ENCODE data around the gene GUK1.
A peak's percentile ranks its signal among the peaks of the same experiment; 100 is the strongest.
"Not testable (repeated sequence)": the region's sequence is repeated elsewhere in the genome, so short reads cannot be mapped to it uniquely, and the experiment has no call there.

The GUK1 gene

DNA sequence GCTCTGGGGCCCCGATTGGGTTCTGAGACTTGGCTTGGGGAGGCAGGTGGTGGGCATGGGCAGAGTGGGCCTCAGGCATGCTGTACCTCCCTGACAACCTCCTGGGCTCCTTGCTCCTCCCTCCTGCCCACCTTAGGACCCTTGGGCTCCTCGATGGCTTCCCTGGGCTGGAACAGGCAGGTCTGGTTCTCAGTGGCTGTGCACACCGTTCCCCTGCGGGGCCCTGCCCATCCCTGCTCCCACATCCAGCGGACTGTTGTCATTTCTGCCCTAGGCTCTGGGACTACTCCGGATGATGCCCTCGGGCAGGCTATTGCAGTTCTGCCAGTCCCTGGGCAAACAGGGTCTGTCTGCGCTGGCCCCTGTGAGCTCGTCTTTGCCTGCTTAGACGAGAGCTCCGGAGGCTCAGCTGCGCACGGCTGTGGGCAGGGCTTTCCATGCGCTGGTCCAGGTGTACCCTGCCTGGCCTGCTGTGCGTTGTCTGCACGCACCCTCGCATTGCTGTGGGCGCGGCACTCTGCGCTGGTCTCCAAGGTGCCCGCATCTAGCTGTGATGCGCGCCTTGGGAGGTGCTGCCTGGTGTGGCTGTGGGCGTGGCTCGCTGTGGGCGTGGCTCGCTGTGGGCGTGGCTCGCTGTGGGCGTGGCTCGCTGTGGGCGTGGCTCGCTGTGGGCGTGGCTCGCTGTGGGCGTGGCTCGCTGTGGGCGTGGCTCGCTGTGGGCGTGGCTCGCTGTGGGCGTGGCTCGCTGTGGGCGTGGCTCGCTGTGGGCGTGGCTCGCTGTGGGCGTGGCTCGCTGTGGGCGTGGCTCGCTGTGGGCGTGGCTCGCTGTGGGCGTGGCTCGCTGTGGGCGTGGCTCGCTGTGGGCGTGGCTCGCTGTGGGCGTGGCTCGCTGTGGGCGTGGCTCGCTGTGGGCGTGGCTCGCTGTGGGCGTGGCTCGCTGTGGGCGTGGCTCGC is 33.7 kb downstream of the GUK1 start:
- not testable (repeated sequence) for H3K9me3 Mint-ChIP-seq; H3K27me3 Mint-ChIP-seq; DNase-seq; H3K4me3 Mint-ChIP-seq; ATAC-seq (replicated peaks); H3K27ac Mint-ChIP-seq
- peaks cover 23 to 48% of the 10 kb centered on the region in 2 donors for H3K4me1 Mint-ChIP-seq
- H3K36me3 Mint-ChIP-seq, result peaks cover 6 to 29% of the 10 kb centered on the region in 2 donors

DNA sequence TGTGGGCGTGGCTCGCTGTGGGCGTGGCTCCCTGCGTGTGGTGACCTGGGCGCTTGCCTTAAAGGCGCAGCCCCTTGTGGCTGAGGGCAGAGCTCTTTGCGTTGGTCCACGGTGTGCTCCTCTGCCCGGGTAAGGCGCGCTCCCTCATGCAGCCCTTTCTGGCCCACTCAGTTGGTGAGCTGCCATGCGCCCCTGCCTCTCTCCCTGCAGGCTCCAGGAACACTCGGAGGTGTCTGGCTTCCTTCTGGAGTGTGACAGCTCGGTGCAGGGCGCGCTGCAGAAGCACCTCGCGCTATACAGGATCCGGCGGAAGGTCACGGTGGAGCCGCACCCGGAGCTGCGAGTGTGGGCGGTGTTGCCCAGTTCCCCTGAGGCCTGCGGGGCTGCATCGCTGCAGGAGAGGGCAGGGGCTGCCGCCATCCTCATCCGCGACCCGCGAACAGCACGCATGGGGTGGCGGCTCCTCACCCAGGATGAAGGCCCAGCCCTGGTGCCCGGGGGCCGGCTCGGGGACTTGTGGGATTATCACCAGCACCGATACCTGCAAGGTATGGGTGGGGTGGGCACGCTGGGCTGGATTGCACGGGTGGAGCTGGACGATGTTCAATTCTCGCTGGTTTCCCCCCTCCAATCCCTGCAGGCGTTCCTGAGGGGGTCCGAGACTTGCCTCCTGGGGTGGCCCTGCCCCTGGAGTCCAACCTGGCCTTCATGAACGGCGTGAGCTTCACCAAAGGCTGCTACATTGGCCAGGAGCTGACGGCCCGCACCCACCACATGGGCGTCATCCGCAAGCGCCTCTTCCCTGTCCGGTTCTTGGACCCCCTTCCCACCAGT is 34.6 kb downstream of the GUK1 start:
- ATAC-seq (replicated peaks) (peak in 1 of 2 donors; percentile 42), DNase-seq (no peak)
- Mint-ChIP-seq H3K36me3 (peaks cover 4 to 33% of the 10 kb centered on the region in 2 donors), H3K27me3 (no peaks in the 10 kb centered on the region), H3K4me3 (no peak overlapping the region), H3K9me3 (no peaks in the 10 kb centered on the region), H3K4me1 (peaks cover 19 to 48% of the 10 kb centered on the region in 2 donors), H3K27ac (no peak overlapping the region)

DNA sequence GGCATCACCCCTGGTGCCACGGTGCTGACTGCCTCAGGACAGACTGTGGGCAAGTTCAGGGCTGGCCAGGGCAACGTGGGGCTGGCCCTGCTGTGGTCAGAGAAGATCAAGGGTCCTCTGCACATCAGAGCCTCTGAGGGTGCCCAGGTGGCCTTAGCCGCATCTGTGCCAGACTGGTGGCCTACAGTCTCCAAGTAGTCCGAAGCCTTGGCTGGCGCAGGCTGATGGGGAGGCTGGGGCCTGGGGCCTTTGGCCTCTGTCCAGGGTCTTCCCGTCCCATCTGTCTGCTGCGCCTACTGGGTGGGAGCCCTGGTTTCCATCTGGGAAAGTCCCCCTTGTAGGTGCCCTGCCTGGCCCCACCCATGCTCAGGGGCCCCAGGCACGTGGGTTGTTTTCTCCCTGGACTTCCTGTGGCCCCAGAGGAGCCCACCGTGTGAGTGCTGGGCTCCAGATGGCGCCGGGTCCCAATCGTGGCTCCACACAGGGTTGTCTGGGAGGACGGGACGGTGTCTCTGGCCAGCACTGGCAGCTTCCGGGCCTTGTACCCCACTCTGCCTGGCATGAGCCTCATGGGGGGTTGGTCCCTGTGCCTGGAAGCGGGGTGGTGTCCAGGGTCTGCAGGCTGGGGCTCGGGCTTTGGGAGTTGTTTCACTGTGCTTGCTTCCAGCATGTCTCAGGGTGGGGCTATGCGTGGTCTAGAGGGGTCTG is 35.4 kb downstream of the GUK1 start:
- no peak for DNase-seq
- Mint-ChIP-seq H3K36me3 (peaks cover 4 to 31% of the 10 kb centered on the region in 2 donors), H3K9me3 (no peaks in the 10 kb centered on the region), H3K27me3 (no peaks in the 10 kb centered on the region), H3K4me1 (peaks cover 18 to 44% of the 10 kb centered on the region in 2 donors), H3K4me3 (no peak overlapping the region), H3K27ac (no peak overlapping the region)
- no peak for ATAC-seq (replicated peaks)

DNA sequence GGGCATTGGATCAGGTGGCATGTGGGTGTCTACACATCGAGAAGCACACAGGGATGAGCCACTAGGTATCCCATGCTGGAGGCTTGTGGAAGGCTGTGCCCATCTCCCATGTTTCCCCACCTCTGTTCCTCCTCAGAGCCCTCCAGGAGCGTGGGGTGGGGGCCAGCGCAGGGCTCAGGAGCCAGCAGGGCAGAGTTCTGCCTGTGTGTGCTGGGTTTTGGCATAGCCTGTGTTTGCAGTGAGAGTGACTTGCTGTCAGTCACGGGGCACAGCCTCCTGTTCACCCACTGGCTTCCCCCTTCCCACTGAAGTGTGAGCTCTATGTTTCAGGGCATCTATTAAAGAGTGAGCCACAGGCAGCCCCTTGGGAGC is 35.9 kb downstream of the GUK1 start:
- DNase-seq, result no peak
- ATAC-seq (replicated peaks), result no peak
- H3K4me1 Mint-ChIP-seq, result peaks cover 16 to 40% of the 10 kb centered on the region in 2 donors
- H3K9me3 Mint-ChIP-seq, result no peaks in the 10 kb centered on the region
- peaks cover 4 to 29% of the 10 kb centered on the region in 2 donors for H3K36me3 Mint-ChIP-seq
- no peak overlapping the region for H3K4me3 Mint-ChIP-seq
- no peaks in the 10 kb centered on the region for H3K27me3 Mint-ChIP-seq
- no peak overlapping the region for H3K27ac Mint-ChIP-seq

DNA sequence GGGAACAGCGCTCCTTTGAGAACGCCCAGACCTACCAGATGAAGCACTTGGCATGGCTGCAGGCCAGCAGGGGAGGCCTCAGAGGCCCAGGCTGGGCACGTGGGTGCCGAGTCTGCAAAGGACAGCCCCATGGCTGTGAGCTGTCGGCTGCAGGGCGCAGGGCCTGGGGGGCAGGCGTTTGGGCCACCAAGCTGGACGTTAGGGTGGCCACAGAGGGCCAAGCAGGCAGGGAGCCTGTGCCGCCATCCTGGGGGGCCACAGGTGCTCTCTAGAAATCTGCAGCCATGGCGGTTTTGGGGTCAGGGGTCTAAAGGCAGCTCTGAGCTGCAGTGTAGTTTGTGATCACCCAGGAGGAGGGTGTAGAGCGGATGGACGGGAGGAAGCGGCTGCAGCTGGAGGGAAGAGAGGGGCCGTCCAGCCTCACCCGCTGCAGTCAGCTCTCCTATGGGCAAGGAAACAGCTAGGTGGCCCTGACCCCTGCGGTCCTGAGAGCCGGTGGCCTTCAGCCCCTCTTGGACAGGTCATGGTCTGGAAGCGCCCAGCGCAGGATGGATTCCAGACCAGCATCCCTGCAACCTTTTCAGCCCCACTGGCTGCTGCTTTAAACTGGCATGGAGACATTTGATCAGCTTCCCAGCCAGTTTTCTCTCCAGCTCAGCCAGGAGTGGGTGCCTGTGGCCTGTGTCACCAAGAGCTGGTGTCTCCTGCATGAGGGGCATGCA is 36.5 kb downstream of the GUK1 start:
- H3K9me3 Mint-ChIP-seq, result no peaks in the 10 kb centered on the region
- H3K27me3 Mint-ChIP-seq, result no peaks in the 10 kb centered on the region
- DNase-seq, result no peak
- H3K4me1 Mint-ChIP-seq, result peaks cover 15 to 37% of the 10 kb centered on the region in 2 donors
- ATAC-seq (replicated peaks), result no peak
- H3K4me3 Mint-ChIP-seq, result no peak overlapping the region
- H3K27ac Mint-ChIP-seq, result peak overlapping the region; percentile 14
- peaks cover 4 to 27% of the 10 kb centered on the region in 2 donors for H3K36me3 Mint-ChIP-seq

DNA sequence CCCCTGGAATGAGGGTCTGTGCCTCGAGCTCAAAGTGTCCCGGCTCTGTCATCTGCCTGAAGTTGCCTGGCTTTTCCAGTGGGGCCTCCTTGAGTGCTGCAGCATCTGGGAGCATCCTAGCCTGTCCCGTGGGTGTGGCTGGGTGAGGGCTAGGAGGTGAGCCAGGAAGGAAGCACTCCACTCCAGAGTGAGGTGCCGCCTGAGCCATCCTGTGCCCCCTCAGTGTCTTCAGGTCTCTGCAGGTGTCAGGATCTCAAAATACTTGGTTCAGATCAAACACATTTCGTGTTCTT is 37.0 kb downstream of the GUK1 start:
- H3K4me3 Mint-ChIP-seq, result no peak overlapping the region
- H3K4me1 Mint-ChIP-seq, result peaks cover 13 to 32% of the 10 kb centered on the region in 2 donors
- ATAC-seq (replicated peaks) (no peak), DNase-seq (no peak)
- H3K27ac Mint-ChIP-seq, result no peak overlapping the region
- H3K36me3 Mint-ChIP-seq, result peaks cover 7 to 26% of the 10 kb centered on the region in 2 donors
- H3K9me3 Mint-ChIP-seq, result no peaks in the 10 kb centered on the region
- no peaks in the 10 kb centered on the region for H3K27me3 Mint-ChIP-seq

DNA sequence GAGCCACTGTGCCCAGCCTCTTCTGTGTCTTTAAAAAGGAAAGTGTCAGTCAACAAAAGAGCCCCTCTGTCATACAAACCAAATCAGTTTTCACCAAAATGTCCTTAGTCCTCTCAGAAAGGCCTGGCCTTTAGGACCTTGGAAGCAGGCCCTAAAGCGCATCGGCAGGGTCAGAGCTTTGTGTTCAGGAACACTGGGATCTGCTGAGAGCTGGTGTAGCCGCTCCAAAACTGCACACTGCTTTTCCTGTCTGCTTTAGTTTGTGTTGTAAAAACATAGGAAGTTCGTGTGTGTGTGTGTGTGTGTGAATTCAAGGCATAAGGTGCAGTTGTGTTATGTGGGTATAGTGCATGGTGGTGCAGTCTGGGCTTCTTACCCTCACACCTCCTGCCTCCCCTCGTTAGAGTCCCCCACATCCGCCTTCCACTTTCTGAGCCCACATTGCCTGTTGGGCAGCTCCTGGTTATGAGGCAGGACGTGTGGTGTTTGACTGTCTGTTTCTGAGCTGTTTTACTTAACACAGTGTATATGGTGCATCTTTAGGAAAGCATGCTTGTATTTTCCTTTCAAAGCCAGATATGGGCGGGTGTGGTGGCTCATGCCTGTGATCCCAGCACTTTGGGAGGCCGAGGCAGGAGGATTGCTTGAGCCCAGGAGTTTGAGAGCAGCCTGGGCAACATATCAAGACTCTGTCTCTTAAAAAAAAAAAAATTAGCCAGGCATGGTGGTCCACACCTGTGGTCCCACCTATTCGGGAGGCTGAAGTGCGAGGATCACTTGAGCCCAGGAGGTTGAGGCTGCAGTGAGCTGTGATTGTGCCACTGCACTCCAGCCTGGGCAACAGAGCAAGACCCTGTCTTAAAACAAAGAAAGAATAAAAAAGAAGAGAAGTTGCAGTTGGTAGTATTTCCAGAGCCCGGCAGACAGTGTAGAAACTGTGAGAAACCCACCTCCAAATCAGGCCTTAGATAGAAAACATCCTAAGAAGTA is 37.9 kb downstream of the GUK1 start:
- no peak for DNase-seq
- H3K27ac Mint-ChIP-seq, result peak overlapping the region; percentile 3
- H3K27me3 Mint-ChIP-seq, result no peaks in the 10 kb centered on the region
- H3K4me1 Mint-ChIP-seq, result peaks cover 8 to 23% of the 10 kb centered on the region in 2 donors
- ATAC-seq (replicated peaks), result no peak
- H3K9me3 Mint-ChIP-seq, result no peaks in the 10 kb centered on the region
- no peak overlapping the region for H3K4me3 Mint-ChIP-seq
- H3K36me3 Mint-ChIP-seq, result peaks cover 7 to 18% of the 10 kb centered on the region in 2 donors

DNA sequence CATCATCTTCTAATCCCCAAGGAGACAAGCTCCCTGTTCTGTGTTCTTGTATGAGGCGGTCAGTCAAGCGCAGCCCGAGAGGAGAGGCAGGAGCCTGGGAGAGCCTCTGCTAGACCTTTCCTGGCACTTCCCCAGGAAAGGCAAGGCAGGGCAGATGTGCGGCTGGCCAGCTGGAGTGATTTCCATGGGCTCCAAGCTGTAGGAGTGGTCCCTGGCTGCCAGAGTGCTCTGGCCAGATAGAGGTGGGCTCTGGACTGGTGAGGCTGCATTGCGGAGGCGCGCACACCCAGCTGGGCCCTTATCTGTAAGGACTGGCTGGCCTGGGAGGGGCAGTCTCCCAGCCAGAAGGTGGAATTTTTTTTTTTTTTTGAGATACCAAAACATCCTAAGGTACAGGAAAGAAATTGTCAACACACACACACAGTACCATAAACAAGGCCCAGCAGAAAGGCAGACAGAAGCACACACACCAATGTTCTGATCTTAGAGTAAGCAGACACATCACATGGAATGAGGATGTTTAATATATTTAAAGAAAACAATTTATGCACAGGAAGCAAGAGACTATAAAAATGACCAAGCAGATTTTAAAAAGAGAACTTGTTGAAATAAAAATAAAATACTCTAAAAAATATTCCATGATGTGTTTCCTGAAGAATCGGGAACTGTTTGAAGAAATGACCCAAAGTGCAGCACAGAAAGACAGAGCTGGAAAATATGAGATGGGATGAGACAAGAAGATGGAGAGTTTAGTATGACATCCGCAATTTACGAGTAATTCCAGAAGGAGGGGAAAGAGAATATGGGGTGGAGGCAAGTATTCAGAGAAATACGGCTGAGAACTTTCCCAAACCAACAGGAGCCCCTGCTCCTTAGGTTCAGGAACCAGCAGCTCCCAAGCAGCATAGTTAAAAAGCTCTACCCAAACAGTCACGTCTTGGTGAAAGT is 38.9 kb downstream of the GUK1 start:
- Mint-ChIP-seq H3K27ac (peak overlapping the region; percentile 82), H3K27me3 (no peaks in the 10 kb centered on the region), H3K4me3 (no peak overlapping the region), H3K4me1 (peaks cover 8 to 23% of the 10 kb centered on the region in 2 donors), H3K36me3 (peaks cover 7 to 18% of the 10 kb centered on the region in 2 donors), H3K9me3 (no peaks in the 10 kb centered on the region)
- ATAC-seq (replicated peaks), result no peak
- no peak for DNase-seq

DNA sequence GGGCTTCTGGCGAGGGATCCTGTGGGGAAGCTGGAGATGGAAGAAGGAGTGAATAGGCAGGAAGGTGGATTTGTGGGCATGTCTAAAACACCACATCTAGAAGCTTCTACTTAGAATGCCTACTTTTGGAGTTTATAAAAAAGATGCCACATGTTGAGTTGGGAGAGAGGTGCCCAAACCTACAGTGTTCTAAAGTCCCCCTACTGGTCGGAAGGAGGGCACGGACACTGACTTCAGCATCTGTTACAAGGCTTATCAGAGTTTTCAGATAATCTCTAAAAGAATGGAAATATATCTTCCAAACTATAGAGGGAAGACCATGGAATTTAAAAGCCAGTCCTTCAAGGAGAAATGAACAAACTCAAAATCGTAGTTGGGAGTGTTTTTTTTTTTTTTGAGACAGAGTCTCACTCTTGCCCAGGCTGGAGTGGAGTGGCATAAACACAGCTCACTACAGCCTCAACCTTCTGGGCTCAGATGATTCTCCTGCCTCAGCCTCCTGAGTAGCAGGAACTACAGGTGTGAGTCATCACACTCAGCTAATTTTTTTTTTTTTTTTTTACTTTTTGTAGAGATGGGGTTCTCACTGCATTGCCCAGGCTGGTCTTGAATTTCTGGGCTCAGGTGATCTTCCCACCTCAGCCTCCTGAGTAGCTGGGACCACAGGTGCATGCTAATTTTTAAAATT is 40.3 kb downstream of the GUK1 start:
- no peak overlapping the region for H3K4me3 Mint-ChIP-seq
- no peaks in the 10 kb centered on the region for H3K27me3 Mint-ChIP-seq
- ATAC-seq (replicated peaks) (no peak), DNase-seq (no peak)
- H3K27ac Mint-ChIP-seq, result no peak overlapping the region
- H3K36me3 Mint-ChIP-seq, result peaks cover 7 to 22% of the 10 kb centered on the region in 2 donors
- no peaks in the 10 kb centered on the region for H3K9me3 Mint-ChIP-seq
- peaks cover 8 to 23% of the 10 kb centered on the region in 2 donors for H3K4me1 Mint-ChIP-seq

DNA sequence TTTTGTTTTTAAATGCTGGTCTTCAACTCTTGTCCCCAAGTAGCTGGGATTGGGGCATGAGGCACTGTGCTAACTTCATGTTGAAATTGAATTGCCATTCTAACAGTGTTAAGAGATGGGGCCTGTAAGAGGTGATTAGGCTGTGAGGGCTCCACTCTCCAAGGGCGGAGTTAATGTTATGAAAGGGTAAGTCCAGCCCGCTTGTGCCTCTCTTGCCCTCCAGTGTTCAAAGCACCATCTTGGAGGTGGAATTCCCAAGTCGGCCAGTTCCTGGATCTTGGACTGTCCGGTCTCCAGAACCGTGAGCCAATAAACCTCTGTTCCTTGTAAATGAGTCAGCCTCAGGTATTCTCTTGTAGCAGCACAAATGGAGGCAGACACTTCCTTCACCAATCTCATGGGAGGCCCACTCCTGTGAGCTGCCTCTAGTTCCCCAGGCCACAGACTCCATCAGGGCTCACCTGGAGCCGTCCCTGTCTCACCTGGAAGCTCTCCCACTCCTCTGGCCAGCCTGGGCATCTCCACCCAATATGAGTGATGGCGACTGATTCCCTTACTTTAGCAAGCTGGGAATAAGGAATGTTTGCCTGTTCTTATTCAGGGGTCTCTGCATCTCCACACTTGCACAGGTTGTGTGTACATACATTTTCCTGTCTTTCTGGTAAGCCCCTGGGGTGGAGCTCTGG is 41.0 kb downstream of the GUK1 start:
- peaks cover 8 to 23% of the 10 kb centered on the region in 2 donors for H3K4me1 Mint-ChIP-seq
- H3K9me3 Mint-ChIP-seq, result no peaks in the 10 kb centered on the region
- peaks cover 7 to 22% of the 10 kb centered on the region in 2 donors for H3K36me3 Mint-ChIP-seq
- ATAC-seq (replicated peaks) (no peak), DNase-seq (no peak)
- no peaks in the 10 kb centered on the region for H3K27me3 Mint-ChIP-seq
- H3K27ac Mint-ChIP-seq, result no peak overlapping the region
- no peak overlapping the region for H3K4me3 Mint-ChIP-seq

DNA sequence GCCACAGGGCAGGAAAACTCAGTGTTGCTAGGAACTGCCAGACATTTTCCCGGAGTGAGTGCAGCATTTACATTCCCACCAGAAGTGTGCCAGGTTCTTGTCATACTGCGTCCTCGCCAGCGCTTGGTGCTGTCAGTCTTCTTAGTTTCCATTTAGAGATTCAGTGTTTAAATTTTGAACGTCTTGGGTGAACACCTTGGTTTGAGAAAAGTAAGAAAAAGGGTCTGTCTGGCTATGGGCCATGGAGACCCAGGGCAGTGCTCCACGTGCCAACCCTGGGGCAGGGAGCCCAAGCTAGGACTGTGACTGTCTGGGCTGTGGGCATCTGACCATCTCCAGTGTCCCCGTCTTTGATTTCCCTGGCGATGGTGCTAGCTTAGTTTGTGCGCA is 41.6 kb downstream of the GUK1 start:
- Mint-ChIP-seq H3K4me1 (peaks cover 8 to 23% of the 10 kb centered on the region in 2 donors), H3K9me3 (no peaks in the 10 kb centered on the region), H3K27me3 (no peaks in the 10 kb centered on the region), H3K36me3 (peaks cover 7 to 22% of the 10 kb centered on the region in 2 donors), H3K4me3 (no peak overlapping the region), H3K27ac (no peak overlapping the region)
- DNase-seq (no peak), ATAC-seq (replicated peaks) (no peak)

Measured in stimulated activated naive B cell treated with anti-CD40 and anti-IgM and Interleukin-4, amounts not matched to agents 10 μg/mL and 1 μg/mL and 100 μg/mL, for 72 hours (primary cell).